GM18511 (cell line): Measurements from ENCODE around the gene FCER1G.
"Not testable (repeated sequence)": the region's sequence is repeated elsewhere in the genome, so short reads cannot be mapped to it uniquely, and the experiment has no call there.

ENCODE experiments used
- ATAC-seq: cut with Tn5 transposase; IDR thresholded peaks from one replicate; pipeline ENCODE4 v1.9.1; 2021; ENCODE audit warnings: mild to moderate bottlenecking, moderate library complexity; ENCODE audit not compliant: unreplicated experiment

Gene FCER1G

DNA sequence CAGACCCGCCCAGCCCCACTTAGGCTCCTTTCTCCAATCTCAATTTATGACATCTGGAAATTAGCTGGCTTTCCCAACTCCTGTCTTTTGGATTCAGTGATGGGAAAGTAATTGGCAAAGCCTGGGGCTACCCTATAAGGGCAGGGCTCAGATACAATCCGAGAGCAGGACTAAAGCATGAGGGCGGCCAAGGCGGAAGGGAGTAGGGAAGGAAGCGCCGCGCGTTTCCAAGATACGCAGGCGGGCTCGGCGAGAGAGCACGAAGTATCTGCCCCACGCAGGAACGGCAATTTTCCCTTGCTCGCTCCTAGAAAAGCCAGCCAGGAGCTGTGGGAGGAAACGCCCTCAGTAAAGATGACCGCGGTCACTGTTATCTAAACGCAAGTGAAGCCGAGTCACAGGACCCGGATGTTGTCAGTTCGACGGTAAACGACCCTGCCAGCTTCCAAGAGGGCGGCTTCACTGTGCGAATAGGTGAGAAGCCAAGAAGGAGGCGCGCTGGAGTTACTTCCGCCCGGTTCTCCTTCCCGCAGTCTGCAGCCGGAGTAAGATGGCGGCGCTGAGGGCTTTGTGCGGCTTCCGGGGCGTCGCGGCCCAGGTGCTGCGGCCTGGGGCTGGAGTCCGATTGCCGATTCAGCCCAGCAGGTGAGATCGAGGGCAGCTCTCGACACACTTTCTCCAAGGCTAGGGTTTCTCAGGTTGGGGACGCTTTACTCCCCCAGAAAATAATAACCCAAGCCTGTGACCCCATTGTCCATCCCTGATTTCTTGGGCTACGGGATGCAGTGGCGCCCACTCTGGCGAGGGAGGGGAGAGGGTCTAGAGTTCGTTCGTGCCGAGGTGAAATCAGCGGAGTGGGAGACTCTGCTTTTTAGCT lies 13.0 kb upstream of the FCER1G start, which contains the start of gene NDUFS2:
NDUFS2 (plus strand) TSS at position 532 of the 877 bp plus-strand sequence; CDS start at position 551, 19 bp downstream.
- ATAC-seq = peak; percentile 99

DNA sequence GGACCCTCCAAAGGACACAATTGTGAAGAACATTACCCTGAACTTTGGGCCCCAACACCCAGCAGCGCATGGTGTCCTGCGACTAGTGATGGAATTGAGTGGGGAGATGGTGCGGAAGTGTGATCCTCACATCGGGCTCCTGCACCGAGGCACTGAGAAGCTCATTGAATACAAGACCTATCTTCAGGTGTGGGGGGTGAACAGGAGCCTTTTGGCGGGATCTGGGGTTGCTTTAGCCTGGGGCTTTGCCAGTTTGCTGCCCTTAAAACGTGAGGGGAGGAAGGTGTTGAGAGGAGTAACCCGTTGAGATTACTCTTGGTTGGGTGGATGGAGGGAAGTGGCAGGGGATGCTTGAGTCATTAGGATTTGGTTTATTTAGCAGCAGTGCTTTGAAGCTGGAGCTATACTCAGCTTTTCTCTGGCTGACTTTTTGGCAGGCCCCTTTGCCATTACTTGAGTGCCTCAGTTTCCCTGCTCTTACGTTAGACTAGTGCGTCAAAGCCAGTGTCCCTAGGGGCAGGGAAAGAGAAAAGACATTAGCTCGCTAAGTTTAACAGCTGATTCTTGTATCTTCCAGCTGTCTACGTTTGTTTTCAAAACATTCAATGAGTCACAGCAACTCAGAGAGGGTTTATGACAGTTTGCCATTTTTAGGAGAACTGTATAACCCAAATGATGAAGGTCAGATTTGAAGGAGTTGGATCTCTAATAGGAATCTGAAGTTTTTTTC lies 8.5 kb upstream of the FCER1G start:
- ATAC-seq = no peak

DNA sequence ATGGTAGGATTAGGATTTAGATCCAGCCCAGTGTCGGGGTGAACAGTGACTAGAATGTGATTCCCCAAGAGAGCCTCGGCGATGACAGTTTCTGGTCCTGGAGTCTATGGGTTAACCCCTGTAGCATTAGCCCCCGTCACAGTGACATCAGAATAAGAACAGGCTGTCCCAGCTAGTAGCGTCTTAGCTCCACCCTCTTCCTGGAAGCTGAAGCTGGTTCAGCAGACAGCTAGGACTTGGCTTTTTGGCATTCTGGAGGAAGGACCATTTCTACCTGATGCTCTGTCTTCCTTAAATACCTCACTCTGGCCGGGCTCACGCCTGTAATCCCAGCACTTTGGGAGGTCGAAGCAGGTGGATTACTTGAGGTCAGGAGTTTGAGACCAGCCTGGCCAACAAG lies 7.9 kb upstream of the FCER1G start:
- ATAC-seq = no peak

DNA sequence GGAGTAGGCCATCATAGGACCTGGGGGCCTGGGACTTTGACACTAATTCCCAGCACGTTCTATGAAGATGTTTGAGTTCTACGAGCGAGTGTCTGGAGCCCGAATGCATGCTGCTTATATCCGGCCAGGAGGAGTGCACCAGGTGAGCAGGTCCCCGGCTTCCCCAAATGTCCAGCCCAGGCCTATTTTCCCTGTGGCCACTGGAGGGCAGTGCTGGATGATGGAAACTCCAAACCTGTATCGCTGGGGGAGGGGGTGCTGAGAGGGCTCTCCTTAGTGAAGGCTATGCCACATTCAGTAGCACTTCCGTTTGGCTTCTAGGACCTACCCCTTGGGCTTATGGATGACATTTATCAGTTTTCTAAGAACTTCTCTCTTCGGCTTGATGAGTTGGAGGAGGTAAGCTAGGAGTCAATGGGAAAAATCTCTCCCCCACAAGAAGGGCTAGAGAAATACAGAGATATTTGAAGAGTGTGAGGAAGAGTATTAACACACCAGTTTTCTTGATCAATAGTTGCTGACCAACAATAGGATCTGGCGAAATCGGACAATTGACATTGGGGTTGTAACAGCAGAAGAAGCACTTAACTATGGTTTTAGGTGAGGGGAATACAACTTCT lies 5.2 kb upstream of the FCER1G start:
- no peak for ATAC-seq

DNA sequence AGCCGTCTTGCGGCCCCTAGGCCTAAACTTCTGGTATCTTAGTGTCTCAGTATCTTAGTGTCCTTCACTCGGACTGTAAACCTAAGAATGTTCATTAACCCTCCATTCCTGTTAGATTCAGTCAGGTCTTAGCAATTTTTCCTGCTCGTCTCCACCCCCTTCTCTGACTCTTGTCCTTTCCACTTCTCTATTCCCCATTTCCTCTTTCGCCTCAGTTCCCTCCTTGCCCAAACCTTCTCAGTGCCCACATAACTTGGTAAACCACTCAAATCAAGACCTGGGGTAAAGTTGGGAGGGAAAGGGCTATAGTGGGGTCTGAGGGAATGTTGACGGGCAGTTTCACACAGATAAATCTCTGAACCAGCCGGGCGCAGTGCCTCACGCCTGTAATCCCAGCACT lies 726 bp upstream of the FCER1G start:
- ATAC-seq = no peak

- peak; percentile 96 for ATAC-seq
These were observed 2.0 kb downstream of the FCER1G start for GRCh38 chr1:161216945-161217712.

- no peak for ATAC-seq
These were observed 2.7 kb downstream of the FCER1G start for GRCh38 chr1:161217831-161218230.

- no peak for ATAC-seq
These were observed 3.4 kb downstream of the FCER1G start for GRCh38 chr1:161218301-161219077.

DNA sequence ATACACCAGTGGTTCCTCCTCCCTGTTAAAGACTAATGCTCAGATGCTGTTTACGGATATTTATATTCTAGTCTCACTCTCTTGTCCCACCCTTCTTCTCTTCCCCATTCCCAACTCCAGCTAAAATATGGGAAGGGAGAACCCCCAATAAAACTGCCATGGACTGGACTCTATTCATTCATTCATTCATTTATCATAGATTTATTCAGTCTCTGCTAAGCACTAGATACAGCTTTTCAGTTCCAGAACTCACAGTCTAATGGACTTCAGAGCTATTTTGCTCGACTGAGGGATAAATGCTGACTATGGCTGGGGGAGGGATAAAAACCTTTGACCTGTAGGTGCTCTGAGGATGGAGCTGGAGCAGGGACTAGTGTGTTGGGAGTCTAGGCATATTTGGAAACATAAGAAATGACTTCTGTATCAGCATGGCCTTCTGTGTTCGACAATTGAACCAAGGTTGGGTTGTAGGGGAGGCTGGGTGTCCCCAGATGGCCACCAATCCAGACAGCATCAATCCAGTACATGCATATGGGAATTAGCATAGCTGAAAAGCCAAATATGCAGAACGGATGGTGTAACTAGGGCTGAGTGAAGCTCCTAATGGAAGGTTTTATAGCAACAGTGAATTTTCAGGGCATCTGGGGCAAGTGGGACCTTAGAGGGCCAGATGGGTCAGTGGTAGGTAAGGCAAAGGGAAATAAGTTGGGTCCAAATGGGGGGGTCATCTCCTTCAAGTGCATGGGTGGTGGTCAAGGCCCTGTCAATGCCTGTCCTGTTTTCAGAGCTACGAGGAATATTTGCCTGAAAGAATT lies 4.2 kb downstream of the FCER1G start:
- ATAC-seq = no peak

GRCh38 chr1:161220002-161220401 lies 4.9 kb downstream of the FCER1G start:
- ATAC-seq = no peak

DNA sequence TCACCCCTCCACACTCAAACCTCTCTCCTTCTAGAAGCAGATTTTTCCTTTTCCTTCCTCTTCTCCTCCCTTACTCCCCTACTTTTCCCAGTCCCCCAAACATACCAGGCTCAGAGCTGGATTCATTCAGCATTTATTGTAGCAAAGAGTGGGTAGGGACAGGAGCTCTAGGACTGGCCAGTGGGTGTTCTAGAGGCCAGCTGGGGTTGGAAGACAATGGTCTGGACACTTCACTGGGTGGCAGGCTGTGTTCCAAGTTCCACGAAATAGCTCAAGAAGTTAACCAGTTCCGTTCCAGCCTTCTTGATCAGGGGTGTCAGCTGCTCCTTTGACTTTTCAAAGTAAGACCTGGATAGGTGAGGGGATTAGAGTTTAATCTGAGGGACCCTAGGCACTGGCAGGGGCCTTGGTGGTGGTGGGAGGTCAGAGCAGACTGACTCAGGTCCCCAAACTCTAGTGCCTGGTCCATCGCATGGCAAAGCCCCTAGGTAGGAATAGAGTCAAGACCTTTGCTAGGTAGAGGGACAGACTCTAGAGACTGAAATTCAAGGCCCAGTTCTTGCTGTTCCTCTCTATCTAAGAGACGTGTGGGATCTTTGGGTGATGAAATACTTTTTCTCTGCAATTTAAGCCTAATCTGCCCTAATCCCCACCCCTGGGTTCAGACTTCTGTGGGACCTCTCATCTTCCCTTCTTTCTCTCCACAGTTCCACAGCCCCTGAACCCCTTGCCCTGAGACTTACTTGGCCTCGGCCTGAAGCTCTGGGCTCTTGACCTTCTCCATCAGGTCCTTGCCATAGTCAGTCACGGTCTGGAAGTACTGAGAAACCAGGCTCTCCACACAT lies 7.3 kb downstream of the FCER1G start:
- ATAC-seq = no peak

GRCh38 chr1:161223805-161224694 lies 9.0 kb downstream of the FCER1G start:
- ATAC-seq = no peak

DNA sequence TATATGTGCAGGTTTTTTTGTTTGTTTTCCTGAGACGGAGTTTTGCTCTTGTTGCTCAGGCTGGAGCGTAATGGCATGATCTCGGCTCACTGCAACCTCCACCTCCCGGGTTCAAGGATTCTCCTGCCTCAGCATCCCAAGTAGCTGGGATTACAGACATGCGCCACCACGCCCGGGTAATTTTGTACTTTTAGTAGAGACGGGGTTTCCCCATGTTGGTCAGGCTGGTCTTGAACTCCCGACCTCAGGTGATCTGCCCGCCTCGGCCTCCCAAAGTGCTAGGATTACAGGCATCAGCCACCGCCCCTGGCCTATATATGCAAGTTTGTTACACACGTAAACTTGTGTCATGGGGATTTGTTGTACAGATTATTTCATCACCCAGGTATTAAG lies 9.6 kb downstream of the FCER1G start:
- ATAC-seq = not testable (repeated sequence)

DNA sequence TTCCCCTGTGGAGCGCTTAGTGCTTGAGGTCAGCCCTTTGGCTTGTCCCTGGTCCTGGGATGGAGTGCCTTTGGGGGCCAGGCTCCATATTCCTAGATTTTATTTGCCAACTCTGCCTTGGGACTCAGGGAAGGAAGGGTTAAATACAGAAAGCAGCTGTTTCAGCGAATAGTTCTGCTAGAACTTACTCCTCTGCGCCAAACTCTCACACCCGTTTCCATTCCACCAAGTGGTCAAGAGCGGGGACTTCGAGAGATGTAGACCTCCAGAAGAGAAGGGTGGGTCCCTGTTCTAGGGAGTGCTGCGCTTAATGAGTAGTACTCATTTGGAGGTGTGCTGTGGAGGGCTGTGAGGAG lies 10.1 kb downstream of the FCER1G start:
- no peak for ATAC-seq

DNA sequence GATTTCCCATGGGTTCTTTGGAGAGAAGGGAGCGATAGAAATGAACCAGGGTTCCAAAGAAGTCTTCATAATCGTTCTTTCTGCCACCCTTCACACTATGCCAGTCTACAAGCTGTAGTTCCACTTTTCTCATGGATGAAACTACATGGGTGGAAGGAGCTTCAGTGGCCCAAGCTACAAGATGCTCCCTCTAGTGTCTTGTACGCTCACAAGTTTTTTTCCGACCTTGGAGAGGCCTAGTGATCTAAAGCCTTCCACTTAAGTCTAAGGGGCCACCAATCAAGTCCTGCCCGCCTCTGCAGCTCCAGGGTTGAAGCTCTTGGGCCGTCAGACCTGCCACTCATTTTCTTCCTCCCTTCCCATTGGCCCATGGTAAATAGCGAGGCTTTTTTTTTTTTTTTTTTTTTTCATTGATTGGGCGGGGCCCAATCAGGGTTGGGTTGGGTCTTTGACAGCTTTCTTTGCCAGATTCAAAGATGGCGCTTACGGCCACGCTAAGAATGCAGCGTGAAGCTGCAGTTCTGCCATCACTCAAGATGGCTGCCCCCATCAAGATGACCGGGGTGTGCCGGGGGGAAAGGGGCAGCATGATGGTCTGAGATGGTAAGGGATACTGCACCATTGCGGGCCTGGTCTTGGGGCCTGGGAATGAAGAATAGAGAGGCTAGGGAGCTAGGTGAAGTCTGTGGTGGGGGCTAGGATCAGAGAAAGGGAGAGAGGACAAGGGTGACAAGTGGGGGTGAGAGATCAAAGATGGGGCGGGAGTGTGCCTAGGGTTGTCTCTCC lies 10.6 kb downstream of the FCER1G start, which contains the start of gene TOMM40L:
TOMM40L (plus strand) TSS at position 527 of the 786 bp plus-strand sequence. CDS start 430 bp downstream, outside the sequence.
- ATAC-seq = peak; percentile 98

GRCh38 chr1:161226320-161226711 lies 11.2 kb downstream of the FCER1G start:
- ATAC-seq = no peak
